HL-60 (cell line): ENCODE measurements around the gene RBFOX2.

ENCODE experiments used
- TF ChIP-seq, protein P1 (sequence below): IDR thresholded peaks from one replicate; pipeline ENCODE4 v1.5.1; 2011; ENCODE audit warnings: low read length, control low read depth, inconsistent platforms; ENCODE audit not compliant: insufficient read depth
- TF ChIP-seq, protein P2 (sequence below): IDR thresholded peaks from 2 replicates; pipeline ENCODE4 v1.6.1; 2012; ENCODE audit warnings: low read depth; ENCODE audit not compliant: insufficient replicate concordance

DNA sequence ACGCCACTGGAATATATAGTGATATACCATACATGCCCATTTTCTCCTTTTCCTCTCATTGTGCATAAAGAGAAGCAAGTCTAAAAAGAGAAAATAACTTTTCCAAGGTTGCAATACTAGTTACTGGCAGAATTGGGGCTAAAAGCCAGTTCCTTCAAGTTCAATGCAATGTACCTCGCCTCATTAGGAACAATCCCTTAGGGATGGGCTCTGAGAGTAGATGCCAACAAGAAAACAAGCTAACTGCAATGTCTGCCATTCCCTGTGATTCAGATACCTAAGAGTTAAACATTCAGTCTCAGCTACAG, 114.3 kb downstream of the RBFOX2 start:
- TF ChIP-seq, protein P1, sequence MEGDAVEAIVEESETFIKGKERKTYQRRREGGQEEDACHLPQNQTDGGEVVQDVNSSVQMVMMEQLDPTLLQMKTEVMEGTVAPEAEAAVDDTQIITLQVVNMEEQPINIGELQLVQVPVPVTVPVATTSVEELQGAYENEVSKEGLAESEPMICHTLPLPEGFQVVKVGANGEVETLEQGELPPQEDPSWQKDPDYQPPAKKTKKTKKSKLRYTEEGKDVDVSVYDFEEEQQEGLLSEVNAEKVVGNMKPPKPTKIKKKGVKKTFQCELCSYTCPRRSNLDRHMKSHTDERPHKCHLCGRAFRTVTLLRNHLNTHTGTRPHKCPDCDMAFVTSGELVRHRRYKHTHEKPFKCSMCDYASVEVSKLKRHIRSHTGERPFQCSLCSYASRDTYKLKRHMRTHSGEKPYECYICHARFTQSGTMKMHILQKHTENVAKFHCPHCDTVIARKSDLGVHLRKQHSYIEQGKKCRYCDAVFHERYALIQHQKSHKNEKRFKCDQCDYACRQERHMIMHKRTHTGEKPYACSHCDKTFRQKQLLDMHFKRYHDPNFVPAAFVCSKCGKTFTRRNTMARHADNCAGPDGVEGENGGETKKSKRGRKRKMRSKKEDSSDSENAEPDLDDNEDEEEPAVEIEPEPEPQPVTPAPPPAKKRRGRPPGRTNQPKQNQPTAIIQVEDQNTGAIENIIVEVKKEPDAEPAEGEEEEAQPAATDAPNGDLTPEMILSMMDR: no peak
- TF ChIP-seq, protein P2, sequence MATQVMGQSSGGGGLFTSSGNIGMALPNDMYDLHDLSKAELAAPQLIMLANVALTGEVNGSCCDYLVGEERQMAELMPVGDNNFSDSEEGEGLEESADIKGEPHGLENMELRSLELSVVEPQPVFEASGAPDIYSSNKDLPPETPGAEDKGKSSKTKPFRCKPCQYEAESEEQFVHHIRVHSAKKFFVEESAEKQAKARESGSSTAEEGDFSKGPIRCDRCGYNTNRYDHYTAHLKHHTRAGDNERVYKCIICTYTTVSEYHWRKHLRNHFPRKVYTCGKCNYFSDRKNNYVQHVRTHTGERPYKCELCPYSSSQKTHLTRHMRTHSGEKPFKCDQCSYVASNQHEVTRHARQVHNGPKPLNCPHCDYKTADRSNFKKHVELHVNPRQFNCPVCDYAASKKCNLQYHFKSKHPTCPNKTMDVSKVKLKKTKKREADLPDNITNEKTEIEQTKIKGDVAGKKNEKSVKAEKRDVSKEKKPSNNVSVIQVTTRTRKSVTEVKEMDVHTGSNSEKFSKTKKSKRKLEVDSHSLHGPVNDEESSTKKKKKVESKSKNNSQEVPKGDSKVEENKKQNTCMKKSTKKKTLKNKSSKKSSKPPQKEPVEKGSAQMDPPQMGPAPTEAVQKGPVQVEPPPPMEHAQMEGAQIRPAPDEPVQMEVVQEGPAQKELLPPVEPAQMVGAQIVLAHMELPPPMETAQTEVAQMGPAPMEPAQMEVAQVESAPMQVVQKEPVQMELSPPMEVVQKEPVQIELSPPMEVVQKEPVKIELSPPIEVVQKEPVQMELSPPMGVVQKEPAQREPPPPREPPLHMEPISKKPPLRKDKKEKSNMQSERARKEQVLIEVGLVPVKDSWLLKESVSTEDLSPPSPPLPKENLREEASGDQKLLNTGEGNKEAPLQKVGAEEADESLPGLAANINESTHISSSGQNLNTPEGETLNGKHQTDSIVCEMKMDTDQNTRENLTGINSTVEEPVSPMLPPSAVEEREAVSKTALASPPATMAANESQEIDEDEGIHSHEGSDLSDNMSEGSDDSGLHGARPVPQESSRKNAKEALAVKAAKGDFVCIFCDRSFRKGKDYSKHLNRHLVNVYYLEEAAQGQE: no peak
